Measurements from ENCODE around the gene LRRC55.

- no peak for TF ChIP-seq CTCF (conservative IDR thresholded peaks at IDR 0.05)
- no peak for TF ChIP-seq ZFX (IDR thresholded peaks at IDR 0.05)
These were observed 51.9 kb downstream of the LRRC55 start for GRCh38 chr11:57233702-57234101.
